WTC11 (cell line): ENCODE results near the gene CD320. TPM values are rescaled to one million over a fixed set of nuclear protein-coding genes. Genes with fewer than 3 reads are reported as not detected.

Source experiments
- ATAC-seq: fragments of 200-7000 bp; cut with Tn5 transposase; 2 replicates; pipeline ENCODE4 v1.10.0; 2021; ENCODE audit warnings: mild to moderate bottlenecking, moderate library complexity
- Bru-seq: library from RNA; stranded (reverse); fragments of 400-500 nt; gene quantifications from one replicate; lab custom pipeline; 2021; lab: Mats Ljungman, UMichigan
- CTCF ChIA-PET: fragments of 300-600 bp; sonication (Branson Sonifier 250); formaldehyde crosslinking; loops from one replicate; lab custom pipeline; 2021; ENCODE audit warnings: antibody characterized with exemption; lab: Charles Lee
- POLR2A ChIA-PET: fragments of 350-600 bp; sonication (Branson Sonifier 250); formaldehyde crosslinking; loops from one replicate; lab custom pipeline; 2021; ENCODE audit warnings: antibody characterized with exemption; lab: Charles Lee
- DNase-seq: peaks from one replicate; pipeline ENCODE4 v3.0.0; 2021; ENCODE audit warnings: low spot score
- H3K27ac Mint-ChIP-seq: 2 replicates; pipeline ENCODE4 v1.8.0; 2021; ENCODE audit warnings: mixed read lengths
- H3K27me3 Mint-ChIP-seq: 2 replicates; pipeline ENCODE4 v1.8.0; 2021; ENCODE audit warnings: low read depth, mild to moderate bottlenecking, moderate library complexity, mixed read lengths
- H3K36me3 Mint-ChIP-seq: 2 replicates; pipeline ENCODE4 v1.8.0; 2021; ENCODE audit warnings: mixed read lengths
- H3K4me1 Mint-ChIP-seq: 2 replicates; pipeline ENCODE4 v1.8.0; 2022; ENCODE audit warnings: mixed read lengths
- H3K4me3 Mint-ChIP-seq: 2 replicates; pipeline ENCODE4 v1.8.0; 2021; ENCODE audit warnings: mild to moderate bottlenecking, moderate library complexity, mixed read lengths
- H3K9me3 Mint-ChIP-seq: 2 replicates; pipeline ENCODE4 v1.8.0; 2021; ENCODE audit warnings: mixed read lengths
- CREB1 ChIP-seq: sonication (generic); formaldehyde crosslinking; IDR thresholded peaks from 2 replicates; pipeline ENCODE4 v1.8.0; 2023; ENCODE audit warnings: mild to moderate bottlenecking, missing genetic modification reagents
- CREM ChIP-seq: sonication (generic); formaldehyde crosslinking; IDR thresholded peaks from 2 replicates; pipeline ENCODE4 v1.8.1; 2022; ENCODE audit warnings: mild to moderate bottlenecking, missing genetic modification reagents, moderate library complexity
- ESRRA ChIP-seq: sonication (generic); formaldehyde crosslinking; IDR thresholded peaks from 2 replicates; pipeline ENCODE4 v1.8.1; 2022; ENCODE audit warnings: mild to moderate bottlenecking, missing genetic modification reagents, borderline replicate concordance
- FOXK1 ChIP-seq: sonication (generic); formaldehyde crosslinking; IDR thresholded peaks from 2 replicates; pipeline ENCODE4 v1.8.0; 2022; ENCODE audit warnings: mild to moderate bottlenecking, moderate library complexity, missing genetic modification reagents
- GTF2I ChIP-seq: fragments of 250-450 bp; sonication (Bioruptor Pico); conservative IDR thresholded peaks from 2 replicates; pipeline ENCODE4 v1.4.0; 2021; ENCODE audit warnings: mild to moderate bottlenecking
- JUN ChIP-seq: sonication (generic); formaldehyde crosslinking; IDR thresholded peaks from 2 replicates; pipeline ENCODE4 v1.8.0; 2023; ENCODE audit warnings: mild to moderate bottlenecking, missing genetic modification reagents
- KAT7 ChIP-seq: sonication (generic); formaldehyde crosslinking; IDR thresholded peaks from 2 replicates; pipeline ENCODE4 v1.8.1; 2023; ENCODE audit warnings: missing genetic modification reagents, mild to moderate bottlenecking, borderline replicate concordance
- MXD4 ChIP-seq: fragments of 250-450 bp; sonication (Bioruptor Pico); IDR thresholded peaks from 2 replicates; pipeline ENCODE4 v1.8.0; 2021; ENCODE audit warnings: mild to moderate bottlenecking, moderate library complexity, borderline replicate concordance
- PRRX2 ChIP-seq: fragments of 250-450 bp; sonication (Bioruptor Pico); IDR thresholded peaks from 2 replicates; pipeline ENCODE4 v1.8.0; 2021; ENCODE audit warnings: mild to moderate bottlenecking
- RORB ChIP-seq: fragments of 250-450 bp; sonication (Bioruptor Pico); IDR thresholded peaks from 2 replicates; pipeline ENCODE4 v1.9.0; 2021; ENCODE audit warnings: mild to moderate bottlenecking
- SP1 ChIP-seq: sonication (generic); formaldehyde crosslinking; conservative IDR thresholded peaks from 2 replicates; pipeline ENCODE4 v1.8.1; 2022; ENCODE audit warnings: missing genetic modification reagents
- ZNF219 ChIP-seq: sonication (generic); formaldehyde crosslinking; IDR thresholded peaks from 2 replicates; pipeline ENCODE4 v1.8.0; 2023; ENCODE audit warnings: missing genetic modification reagents, mild to moderate bottlenecking, borderline replicate concordance
- ZNF263 ChIP-seq: sonication (generic); formaldehyde crosslinking; IDR thresholded peaks from 2 replicates; pipeline ENCODE4 v1.8.1; 2022; ENCODE audit warnings: low read depth, mild to moderate bottlenecking, moderate library complexity, missing genetic modification reagents
- ZNF396 ChIP-seq: fragments of 250-450 bp; sonication (Bioruptor Pico); IDR thresholded peaks from 2 replicates; pipeline ENCODE4 v1.8.0; 2021; ENCODE audit warnings: mild to moderate bottlenecking, moderate library complexity, borderline replicate concordance
- ZNF671 ChIP-seq: fragments of 250-450 bp; sonication (Bioruptor Pico); IDR thresholded peaks from 2 replicates; pipeline ENCODE4 v1.8.0; 2021; ENCODE audit warnings: mild to moderate bottlenecking
- long read RNA-seq, 3 experiments: library from RNA in 1 of 3; library from capped mRNA in 1 of 3; library from polyadenylated mRNA in 1 of 3; unstranded in 2 of 3; stranded (forward) in 1 of 3; transcript quantifications; one replicate each; pipeline ENCODE4 v2.0.0, GENCODE V29; 2021
- total RNA-seq: library from RNA; stranded (reverse); gene quantifications from 3 replicates; pipeline ENCODE4 v1.2.3, GENCODE V29; 2021
- TF ChIP-seq, protein P1 (sequence below): sonication (generic); formaldehyde crosslinking; IDR thresholded peaks from 2 replicates; pipeline ENCODE4 v1.8.1; 2022; ENCODE audit warnings: mild to moderate bottlenecking, moderate library complexity, missing genetic modification reagents
- TF ChIP-seq, protein P2 (sequence below): sonication (generic); formaldehyde crosslinking; IDR thresholded peaks from 2 replicates; pipeline ENCODE4 v1.8.1; 2023; ENCODE audit warnings: mild to moderate bottlenecking, missing genetic modification reagents
- TF ChIP-seq, protein P3 (sequence below): sonication (generic); formaldehyde crosslinking; IDR thresholded peaks from 2 replicates; pipeline ENCODE4 v1.8.1; 2022; ENCODE audit warnings: mild to moderate bottlenecking, missing genetic modification reagents, moderate library complexity, borderline replicate concordance
- TF ChIP-seq, protein P4 (sequence below): sonication (generic); formaldehyde crosslinking; IDR thresholded peaks from 2 replicates; pipeline ENCODE4 v1.8.1; 2023; ENCODE audit warnings: mild to moderate bottlenecking, missing genetic modification reagents, moderate library complexity
- TF ChIP-seq, protein P5 (sequence below): sonication (generic); formaldehyde crosslinking; IDR thresholded peaks from 2 replicates; pipeline ENCODE4 v1.8.1; 2023; ENCODE audit warnings: mild to moderate bottlenecking, missing genetic modification reagents, moderate library complexity
- TF ChIP-seq, protein P6 (sequence below): fragments of 250-450 bp; sonication (Bioruptor Pico); IDR thresholded peaks from 2 replicates; pipeline ENCODE4 v1.9.0; 2021; ENCODE audit warnings: mild to moderate bottlenecking
- TF ChIP-seq, protein P7 (sequence below): fragments of 250-450 bp; sonication (Bioruptor Pico); IDR thresholded peaks from 2 replicates; pipeline ENCODE4 v1.9.0; 2021; ENCODE audit warnings: moderate library complexity, mild to moderate bottlenecking, inconsistent platforms, borderline replicate concordance
- TF ChIP-seq, protein P8 (sequence below): fragments of 200-600 bp; IDR thresholded peaks from 2 replicates; pipeline ENCODE4 v1.8.0; 2022; ENCODE audit warnings: antibody characterized with exemption

Gene CD320
- total RNA-seq (107 to 121 TPM (median 114 TPM) in 3 replicates), Bru-seq, nascent RNA (percentile 71 among the genes with signal in this experiment)
- long read RNA-seq, experiment 1, transcript CD320-202 (4 exons, 1,119 nt), result minor isoform, 6 of 509 reads
- long read RNA-seq, experiment 1, transcript CD320-201 (5 exons, 1,250 nt), result major isoform, 443 of 509 reads
- long read RNA-seq, experiment 1, partial matches to known transcripts, result 16 of 509 reads
- long read RNA-seq, experiment 1, other reads (novel, unspliced or antisense), result 40 of 509 reads
- long read RNA-seq, experiment 2, transcript CD320-201 (5 exons, 1,250 nt), result major isoform, 109 of 158 reads
- long read RNA-seq, experiment 2, partial matches to known transcripts, result 20 of 158 reads
- long read RNA-seq, experiment 2, other reads (novel, unspliced or antisense), result 27 of 158 reads
- long read RNA-seq, experiment 3, transcript CD320-202 (4 exons, 1,119 nt), result minor isoform, 6 of 335 reads
- long read RNA-seq, experiment 3, transcript CD320-201 (5 exons, 1,250 nt), result major isoform, 282 of 335 reads
- long read RNA-seq, experiment 3, partial matches to known transcripts, result 0 of 335 reads
- long read RNA-seq, experiment 3, other reads (novel, unspliced or antisense), result 45 of 335 reads

DNA sequence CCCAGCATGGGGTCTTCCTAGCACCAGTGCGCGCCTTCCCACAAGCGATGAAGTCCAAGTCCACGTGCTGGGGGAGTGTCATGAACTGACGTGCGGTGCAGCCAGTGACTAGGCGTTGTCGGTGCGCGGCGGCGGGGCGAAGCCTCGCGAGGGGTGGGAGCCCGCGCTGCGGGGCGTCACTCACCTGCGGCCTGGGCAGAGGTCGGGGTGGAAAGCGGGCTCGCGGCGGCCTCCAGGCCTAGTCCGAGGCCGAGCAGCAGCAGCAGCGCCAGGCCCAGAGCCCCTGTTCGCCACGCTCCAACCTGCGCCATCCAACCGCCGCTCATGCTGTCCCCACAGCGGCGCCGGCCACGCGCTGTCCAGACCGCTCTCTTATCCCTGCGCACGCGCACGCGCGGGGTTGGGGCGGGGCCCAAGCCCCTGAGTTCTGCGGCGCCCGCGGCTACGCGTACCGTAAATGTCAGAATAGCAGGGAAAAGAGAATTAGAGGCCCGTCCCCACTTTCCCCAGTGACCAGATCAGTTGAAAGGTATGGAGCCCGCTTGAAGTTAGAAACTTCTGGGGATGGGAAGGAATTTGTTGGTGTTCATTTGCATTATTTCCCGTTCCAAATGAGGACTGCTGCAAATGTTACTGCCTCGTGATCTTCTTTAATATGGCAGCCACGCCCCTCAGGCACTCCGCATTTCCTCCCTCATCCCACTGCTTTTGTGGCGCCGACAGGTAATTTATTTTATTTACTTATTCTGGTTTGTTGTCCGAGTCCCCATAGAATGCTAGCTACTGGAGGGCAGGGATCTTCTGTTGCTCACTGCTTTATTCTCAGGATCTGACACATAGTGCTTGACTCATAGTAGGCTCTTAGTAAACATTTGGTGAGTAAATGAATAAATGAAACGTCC, at the start of gene CD320:
TSS of gene CD320 (minus strand) at position 394 of the 902 bp plus-strand sequence. CDS start at position 326, 68 bp downstream.
- Mint-ChIP-seq H3K4me1 (peaks cover 33% of the 10 kb centered on the region), H3K27me3 (no peaks in the 10 kb centered on the region), H3K36me3 (peaks cover 18% of the 10 kb centered on the region), H3K4me3 (peak within 1 kb of the TSS; percentile 86), H3K27ac (peak within 1 kb of the TSS; percentile 91), H3K9me3 (no peaks in the 10 kb centered on the region)
- ATAC-seq (peak; percentile 67), DNase-seq (peak; percentile 87)
- ChIA-PET POLR2A (no interaction called here), CTCF (interaction anchor here (1.3 kb wide), 1 partner anchor 26 kb away, joined by 4 read pairs; no protein-coding TSS in a partner anchor)
- peak; percentile 49; the same call in 1 of the 2 replicates for TF ChIP-seq JUN (CRISPR knock-in tag)
- TF ChIP-seq FOXK1 (CRISPR knock-in tag), result peak; percentile 72; the same call in 1 of the 2 replicates
- TF ChIP-seq, protein P1, sequence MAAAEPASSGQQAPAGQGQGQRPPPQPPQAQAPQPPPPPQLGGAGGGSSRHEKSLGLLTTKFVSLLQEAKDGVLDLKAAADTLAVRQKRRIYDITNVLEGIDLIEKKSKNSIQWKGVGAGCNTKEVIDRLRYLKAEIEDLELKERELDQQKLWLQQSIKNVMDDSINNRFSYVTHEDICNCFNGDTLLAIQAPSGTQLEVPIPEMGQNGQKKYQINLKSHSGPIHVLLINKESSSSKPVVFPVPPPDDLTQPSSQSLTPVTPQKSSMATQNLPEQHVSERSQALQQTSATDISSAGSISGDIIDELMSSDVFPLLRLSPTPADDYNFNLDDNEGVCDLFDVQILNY (CRISPR knock-in tag), result peak; percentile 63; the same call in 1 of the 2 replicates
- TF ChIP-seq, protein P2, sequence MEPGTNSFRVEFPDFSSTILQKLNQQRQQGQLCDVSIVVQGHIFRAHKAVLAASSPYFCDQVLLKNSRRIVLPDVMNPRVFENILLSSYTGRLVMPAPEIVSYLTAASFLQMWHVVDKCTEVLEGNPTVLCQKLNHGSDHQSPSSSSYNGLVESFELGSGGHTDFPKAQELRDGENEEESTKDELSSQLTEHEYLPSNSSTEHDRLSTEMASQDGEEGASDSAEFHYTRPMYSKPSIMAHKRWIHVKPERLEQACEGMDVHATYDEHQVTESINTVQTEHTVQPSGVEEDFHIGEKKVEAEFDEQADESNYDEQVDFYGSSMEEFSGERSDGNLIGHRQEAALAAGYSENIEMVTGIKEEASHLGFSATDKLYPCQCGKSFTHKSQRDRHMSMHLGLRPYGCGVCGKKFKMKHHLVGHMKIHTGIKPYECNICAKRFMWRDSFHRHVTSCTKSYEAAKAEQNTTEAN (CRISPR knock-in tag), result no peak; the same call in none of the 2 replicates
- peak; percentile 53; the same call in 1 of the 2 replicates for TF ChIP-seq ZNF671 (CRISPR knock-in tag)
- TF ChIP-seq, protein P3, sequence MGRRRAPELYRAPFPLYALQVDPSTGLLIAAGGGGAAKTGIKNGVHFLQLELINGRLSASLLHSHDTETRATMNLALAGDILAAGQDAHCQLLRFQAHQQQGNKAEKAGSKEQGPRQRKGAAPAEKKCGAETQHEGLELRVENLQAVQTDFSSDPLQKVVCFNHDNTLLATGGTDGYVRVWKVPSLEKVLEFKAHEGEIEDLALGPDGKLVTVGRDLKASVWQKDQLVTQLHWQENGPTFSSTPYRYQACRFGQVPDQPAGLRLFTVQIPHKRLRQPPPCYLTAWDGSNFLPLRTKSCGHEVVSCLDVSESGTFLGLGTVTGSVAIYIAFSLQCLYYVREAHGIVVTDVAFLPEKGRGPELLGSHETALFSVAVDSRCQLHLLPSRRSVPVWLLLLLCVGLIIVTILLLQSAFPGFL (CRISPR knock-in tag), result no peak
- peak; percentile 77; the same call in 1 of the 2 replicates for TF ChIP-seq ESRRA (CRISPR knock-in tag)
- TF ChIP-seq, protein P4, sequence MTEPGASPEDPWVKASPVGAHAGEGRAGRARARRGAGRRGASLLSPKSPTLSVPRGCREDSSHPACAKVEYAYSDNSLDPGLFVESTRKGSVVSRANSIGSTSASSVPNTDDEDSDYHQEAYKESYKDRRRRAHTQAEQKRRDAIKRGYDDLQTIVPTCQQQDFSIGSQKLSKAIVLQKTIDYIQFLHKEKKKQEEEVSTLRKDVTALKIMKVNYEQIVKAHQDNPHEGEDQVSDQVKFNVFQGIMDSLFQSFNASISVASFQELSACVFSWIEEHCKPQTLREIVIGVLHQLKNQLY (CRISPR knock-in tag), result no peak
- 0 out of 2 replicates have a peak, but pooled peaks have one; percentile 68 for TF ChIP-seq ZNF219
- TF ChIP-seq, protein P5, sequence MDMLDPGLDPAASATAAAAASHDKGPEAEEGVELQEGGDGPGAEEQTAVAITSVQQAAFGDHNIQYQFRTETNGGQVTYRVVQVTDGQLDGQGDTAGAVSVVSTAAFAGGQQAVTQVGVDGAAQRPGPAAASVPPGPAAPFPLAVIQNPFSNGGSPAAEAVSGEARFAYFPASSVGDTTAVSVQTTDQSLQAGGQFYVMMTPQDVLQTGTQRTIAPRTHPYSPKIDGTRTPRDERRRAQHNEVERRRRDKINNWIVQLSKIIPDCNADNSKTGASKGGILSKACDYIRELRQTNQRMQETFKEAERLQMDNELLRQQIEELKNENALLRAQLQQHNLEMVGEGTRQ (CRISPR knock-in tag), result peak; percentile 81
- TF ChIP-seq, protein P6, sequence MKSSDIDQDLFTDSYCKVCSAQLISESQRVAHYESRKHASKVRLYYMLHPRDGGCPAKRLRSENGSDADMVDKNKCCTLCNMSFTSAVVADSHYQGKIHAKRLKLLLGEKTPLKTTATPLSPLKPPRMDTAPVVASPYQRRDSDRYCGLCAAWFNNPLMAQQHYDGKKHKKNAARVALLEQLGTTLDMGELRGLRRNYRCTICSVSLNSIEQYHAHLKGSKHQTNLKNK (CRISPR knock-in tag), result peak; percentile 35; the same call in 1 of the 2 replicates
- TF ChIP-seq GTF2I (CRISPR knock-in tag), result no peak
- peak; percentile 15; the same call in 1 of the 2 replicates for TF ChIP-seq PRRX2 (CRISPR knock-in tag)
- no peak for TF ChIP-seq MXD4 (CRISPR knock-in tag)
- TF ChIP-seq, protein P7, sequence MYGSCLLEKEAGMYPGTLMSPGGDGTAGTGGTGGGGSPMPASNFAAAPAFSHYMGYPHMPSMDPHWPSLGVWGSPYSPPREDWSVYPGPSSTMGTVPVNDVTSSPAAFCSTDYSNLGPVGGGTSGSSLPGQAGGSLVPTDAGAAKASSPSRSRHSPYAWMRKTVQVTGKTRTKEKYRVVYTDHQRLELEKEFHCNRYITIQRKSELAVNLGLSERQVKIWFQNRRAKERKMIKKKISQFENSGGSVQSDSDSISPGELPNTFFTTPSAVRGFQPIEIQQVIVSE (CRISPR knock-in tag), result no peak
- TF ChIP-seq, protein P8, sequence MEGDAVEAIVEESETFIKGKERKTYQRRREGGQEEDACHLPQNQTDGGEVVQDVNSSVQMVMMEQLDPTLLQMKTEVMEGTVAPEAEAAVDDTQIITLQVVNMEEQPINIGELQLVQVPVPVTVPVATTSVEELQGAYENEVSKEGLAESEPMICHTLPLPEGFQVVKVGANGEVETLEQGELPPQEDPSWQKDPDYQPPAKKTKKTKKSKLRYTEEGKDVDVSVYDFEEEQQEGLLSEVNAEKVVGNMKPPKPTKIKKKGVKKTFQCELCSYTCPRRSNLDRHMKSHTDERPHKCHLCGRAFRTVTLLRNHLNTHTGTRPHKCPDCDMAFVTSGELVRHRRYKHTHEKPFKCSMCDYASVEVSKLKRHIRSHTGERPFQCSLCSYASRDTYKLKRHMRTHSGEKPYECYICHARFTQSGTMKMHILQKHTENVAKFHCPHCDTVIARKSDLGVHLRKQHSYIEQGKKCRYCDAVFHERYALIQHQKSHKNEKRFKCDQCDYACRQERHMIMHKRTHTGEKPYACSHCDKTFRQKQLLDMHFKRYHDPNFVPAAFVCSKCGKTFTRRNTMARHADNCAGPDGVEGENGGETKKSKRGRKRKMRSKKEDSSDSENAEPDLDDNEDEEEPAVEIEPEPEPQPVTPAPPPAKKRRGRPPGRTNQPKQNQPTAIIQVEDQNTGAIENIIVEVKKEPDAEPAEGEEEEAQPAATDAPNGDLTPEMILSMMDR, result no peak
- TF ChIP-seq CREB1 (CRISPR knock-in tag), result no peak
- no peak for TF ChIP-seq ZNF396 (CRISPR knock-in tag)
- peak; percentile 85; the same call in 1 of the 2 replicates for TF ChIP-seq KAT7 (CRISPR knock-in tag)
- no peak for TF ChIP-seq RORB (CRISPR knock-in tag)
- TF ChIP-seq CREM (CRISPR knock-in tag), result peak; percentile 82; the same call in 1 of the 2 replicates
- peak; percentile 62 for TF ChIP-seq SP1 (CRISPR knock-in tag)
- TF ChIP-seq ZNF263 (CRISPR knock-in tag), result 0 out of 2 replicates have a peak, but pooled peaks have one; percentile 39
